Stomach (tissue), 9 donors: ENCODE data around the gene EML4. TPM values are rescaled to one million over a fixed set of nuclear protein-coding genes. Genes with fewer than 3 reads are reported as not detected.
"Not testable (repeated sequence)": the region's sequence is repeated elsewhere in the genome, so short reads cannot be mapped to it uniquely, and the experiment has no call there.

Source experiments
- DNase-seq, 2 donors: peaks; one replicate each; pipeline versions ENCODE4 v3.0.0 to v3.0.0-alpha.2; 2013 to 2019
- H3K27ac ChIP-seq, 5 donors: fragments of 200-600 bp in 4 of 5; sonication (generic) in 4 of 5; one replicate each; pipeline ENCODE4 v1.5.1; 2013 to 2019; ENCODE audit warnings: mild to moderate bottlenecking in 1 of 5, moderate library complexity in 1 of 5
- H3K27me3 ChIP-seq, 3 donors: fragments of 200-600 bp; sonication (generic); one replicate each; pipeline ENCODE4 v1.5.1; 2017 to 2019; ENCODE audit warnings: mixed run types in 1 of 3
- H3K36me3 ChIP-seq, 4 donors: fragments of 200-600 bp; sonication (generic); 1 replicate in 3 of 4; 2 replicates in 1 of 4; pipeline ENCODE4 v1.5.1; 2016 to 2019
- H3K4me1 ChIP-seq, 4 donors: fragments of 200-600 bp; sonication (generic); one replicate each; pipeline ENCODE4 v1.5.1; 2016 to 2019
- H3K4me3 ChIP-seq, 4 donors: fragments of 200-600 bp; sonication (generic) in 3 of 4; one replicate each; pipeline ENCODE4 v1.5.1; 2016 to 2019; ENCODE audit warnings: mild to moderate bottlenecking in 1 of 4
- H3K9me3 ChIP-seq, 4 donors: fragments of 200-600 bp; sonication (generic); one replicate each; pipeline ENCODE4 v1.5.1; 2016 to 2019
- CTCF ChIP-seq, 7 experiments: fragments of 450-650 bp in 4 of 7; fragments of 200-600 bp in 3 of 7; sonication (generic) in 3 of 7; IDR thresholded peaks; one replicate each; pipeline ENCODE4 v1.5.1; 2016 to 2019; ENCODE audit warnings: antibody characterized with exemption in 7 of 7, control low read depth in 2 of 7, mild to moderate bottlenecking in 1 of 7
- EP300 ChIP-seq: sonication (generic); formaldehyde crosslinking; IDR thresholded peaks from one replicate; pipeline ENCODE4 v1.6.1; 2017; ENCODE audit warnings: antibody characterized with exemption
- POLR2A ChIP-seq, 4 donors: fragments of 450-650 bp; IDR thresholded peaks; one replicate each; pipeline ENCODE4 v1.6.1; 2016; ENCODE audit warnings: antibody characterized with exemption in 4 of 4, control low read depth in 2 of 4, mild to moderate bottlenecking in 1 of 4, moderate library complexity in 1 of 4
- POLR2AphosphoS5 ChIP-seq, 3 donors: sonication (generic); formaldehyde crosslinking; IDR thresholded peaks; one replicate each; pipeline ENCODE4 v1.6.1; 2016; ENCODE audit warnings: antibody characterized with exemption in 3 of 3
- whole genome bisulfite sequencing, 5 donors: extraction: QIAGEN DNeasy Blood & Tissue Kit in 3 of 5; methylation state at CpG; one replicate each; pipeline versions ENCODE4 v1.1.5 to v1.1.7; 2013 to 2018; 5-methylcytosine and 5-hydroxymethylcytosine counted together
- intact Hi-C: fragments of 100-400 bp; cut with DNase I; formaldehyde crosslinking; loops from one replicate; pipeline ENCODE4 v1.15.1; 2023; ENCODE audit warnings: low total_unique reads
- polyA plus RNA-seq, 3 donors: library from polyadenylated mRNA; stranded (reverse); fragments of 200-250 nt; gene quantifications; one replicate each; pipeline ENCODE4 v1.2.3, GENCODE V29; 2013
- total RNA-seq, 5 donors: library from RNA; depleted of rRNA; stranded (reverse); fragments of >200 nt; gene quantifications; one replicate each; pipeline versions ENCODE4 v1.1.0 to v1.2.3, GENCODE V29; 2014 to 2016
- donor health status: healthy with polysubstance abuse.
- donor health status: Bipolar disorder and iron deficiency.
- donor health status: healthy.

EML4 gene
- total and polyA plus RNA-seq, 8 donors, result 10.2 to 292 (median 28.6) TPM

GRCh38 chr2:42342061-42342794, 173.1 kb downstream of the EML4 start:
- H3K4me1 ChIP-seq, result peaks cover 8 to 35% (median 24%) of the 10 kb centered on the region in 4 donors
- peak in 1 of 2 donors; percentile 35 for DNase-seq
- no peak overlapping the region for H3K4me3 ChIP-seq
- 66 to 73% (median 70%) methylated on average over 7 to 8 of the region's 8 CpGs for WGBS, 5 donors
- intact Hi-C loops, result no loop called here
- no peaks in the 10 kb centered on the region for H3K9me3 ChIP-seq
- TF ChIP-seq POLR2AphosphoS5 (IDR thresholded peaks at IDR 0.05) (peak in 1 of 3 donors; percentile 46), EP300 (no peak)
- H3K36me3 ChIP-seq, result peaks cover 5 to 63% (median 60%) of the 10 kb centered on the region in 4 donors
- H3K27ac ChIP-seq, result peak overlapping the region in 3 of 5 donors; percentile 50 to 59 (median 54)
- no peaks in the 10 kb centered on the region for H3K27me3 ChIP-seq

DNA sequence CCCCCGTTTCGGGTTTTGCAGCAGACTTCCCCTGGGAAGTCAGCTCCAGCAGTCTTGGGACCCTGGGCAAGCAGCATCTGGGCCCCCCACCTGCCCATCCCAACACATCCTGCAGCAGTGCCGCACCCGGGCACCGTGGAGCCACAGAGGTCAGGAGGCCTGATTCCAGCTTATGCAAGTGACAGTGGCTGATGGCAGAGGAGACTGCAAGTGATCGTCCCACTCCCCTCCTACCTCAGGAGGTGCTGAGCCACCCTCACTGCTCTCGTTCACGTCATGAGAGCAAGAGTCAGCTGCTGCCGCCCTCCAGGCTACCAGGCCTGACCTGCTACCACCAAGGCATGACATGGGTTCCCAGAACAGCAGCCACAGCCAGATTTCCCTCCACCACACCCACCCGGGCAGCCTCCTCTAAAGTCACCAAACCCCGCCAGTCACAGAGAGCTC, 173.7 kb downstream of the EML4 start:
- Histone ChIP-seq H3K36me3 (peaks cover 5 to 57% (median 55%) of the 10 kb centered on the region in 4 donors), H3K4me3 (no peak overlapping the region), H3K27ac (peak overlapping the region in 3 of 5 donors; percentile 50 to 59 (median 54)), H3K9me3 (no peaks in the 10 kb centered on the region), H3K4me1 (peaks cover 8 to 35% (median 24%) of the 10 kb centered on the region in 4 donors), H3K27me3 (no peaks in the 10 kb centered on the region)
- intact Hi-C loops, result no loop called here
- TF ChIP-seq CTCF (IDR thresholded peaks at IDR 0.05) (no peak), POLR2AphosphoS5 (IDR thresholded peaks at IDR 0.05) (no peak), EP300 (no peak), POLR2A (IDR thresholded peaks at IDR 0.05) (no peak)
- no peak for DNase-seq
- WGBS, 5 donors, result 74 to 90% (median 83%) methylated on average over 7 to 11 of the region's 11 CpGs

DNA sequence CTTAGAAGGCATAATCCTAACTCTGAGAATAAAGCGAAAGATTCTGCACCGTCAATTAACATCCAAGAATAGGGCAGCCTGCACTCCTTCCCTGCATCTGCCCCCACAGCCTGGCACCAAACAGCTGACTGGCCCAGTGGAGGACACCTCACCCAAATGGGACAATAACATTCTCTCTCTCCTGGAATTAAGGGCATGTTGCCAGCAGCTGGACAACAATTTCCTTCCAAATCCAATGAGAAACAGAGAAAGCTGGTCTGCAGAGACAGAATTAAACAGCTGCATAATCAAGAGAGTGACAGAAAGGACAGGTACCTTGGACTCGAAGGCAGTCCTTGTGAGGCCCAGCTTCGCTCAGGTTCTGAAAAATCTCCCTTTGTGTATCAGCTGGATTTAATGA, 176.8 kb downstream of the EML4 start:
- Histone ChIP-seq H3K36me3 (peaks cover under 1 to 44% (median 38%) of the 10 kb centered on the region in 4 donors), H3K27me3 (no peaks in the 10 kb centered on the region), H3K4me3 (no peak overlapping the region), H3K4me1 (peaks cover 8 to 45% (median 23%) of the 10 kb centered on the region in 4 donors), H3K27ac (no peak overlapping the region), H3K9me3 (no peaks in the 10 kb centered on the region)
- TF ChIP-seq CTCF (IDR thresholded peaks at IDR 0.05) (no peak), POLR2AphosphoS5 (IDR thresholded peaks at IDR 0.05) (no peak), POLR2A (IDR thresholded peaks at IDR 0.05) (no peak), EP300 (no peak)
- WGBS, 5 donors, result 87 to 98% (median 95%) methylated on average over 4 of the region's 4 CpGs
- DNase-seq, result no peak
- intact Hi-C loops, result no loop called here

DNA sequence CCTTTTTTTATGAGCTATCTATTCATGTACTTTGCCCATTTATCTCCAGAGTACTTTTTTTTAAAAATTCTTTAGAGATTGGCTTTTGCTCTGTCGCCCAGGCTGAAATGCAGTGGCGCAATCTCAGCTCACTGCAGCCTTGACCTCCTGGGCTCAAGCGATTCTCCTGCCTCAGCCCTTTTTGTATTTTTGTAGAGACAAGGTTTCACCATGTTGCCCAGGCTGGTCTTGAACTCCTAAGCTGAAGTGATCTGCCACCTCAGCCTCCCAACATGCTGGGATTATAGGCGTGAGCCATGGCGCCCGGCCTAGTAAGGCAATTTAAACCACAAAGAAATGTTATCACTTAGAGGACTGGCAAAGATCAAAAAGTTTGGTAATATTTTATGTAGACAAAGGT, 177.7 kb downstream of the EML4 start:
- 79 to 93% (median 85%) methylated on average over 6 of the region's 6 CpGs for WGBS, 5 donors

DNA sequence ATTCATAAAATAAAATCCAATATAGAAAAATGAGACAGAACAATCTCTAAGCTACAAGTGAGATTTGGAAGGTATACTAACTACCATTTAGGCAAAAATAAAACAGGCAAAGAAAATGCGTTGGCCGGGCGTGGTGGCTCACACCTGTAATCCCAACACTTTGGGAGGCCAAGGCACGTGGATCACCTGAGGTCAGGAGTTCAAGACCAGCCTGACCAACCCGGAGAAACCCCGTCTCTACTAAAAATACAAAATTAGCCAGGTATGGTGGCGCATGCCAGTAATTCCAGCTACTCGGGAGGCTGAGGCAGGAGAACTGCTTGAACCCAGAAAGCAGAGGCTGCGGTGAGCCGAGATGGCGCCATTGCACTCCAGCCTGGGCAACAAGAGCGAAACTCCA, 178.4 kb downstream of the EML4 start:
- H3K27ac ChIP-seq, intact Hi-C loops, DNase-seq, H3K9me3 ChIP-seq, H3K27me3 ChIP-seq, H3K4me3 ChIP-seq: not testable (repeated sequence)
- Histone ChIP-seq H3K36me3 (peaks cover 6 to 58% (median 49%) of the 10 kb centered on the region in 4 donors), H3K4me1 (peaks cover 6 to 39% (median 13%) of the 10 kb centered on the region in 4 donors)
- WGBS, 5 donors, result 92 to 98% (median 98%) methylated on average over 12 of the region's 12 CpGs

More for the DNA sequence above, 177.7 kb downstream of the EML4 start:
- intact Hi-C loops, H3K9me3 ChIP-seq, H3K4me3 ChIP-seq, DNase-seq, H3K27ac ChIP-seq, H3K27me3 ChIP-seq: not testable (repeated sequence)
- H3K4me1 ChIP-seq, result peaks cover 8 to 46% (median 19%) of the 10 kb centered on the region in 4 donors
- H3K36me3 ChIP-seq, result peaks cover 6 to 52% (median 43%) of the 10 kb centered on the region in 4 donors
